Smooth muscle cell (in vitro differentiated cells): ENCODE data around the gene TMEM119. TPM values are rescaled to one million over a fixed set of nuclear protein-coding genes. Genes with fewer than 3 reads are reported as not detected.

Experiments
- DNase-seq: peaks from one replicate; lab custom pipeline; 2025; ENCODE audit not compliant: unreplicated experiment; lab: John Stamatoyannopoulos, UW
- H2AFZ ChIP-seq: fragments of 200-600 bp; sonication (generic); 2 replicates; pipeline ENCODE4 v1.6.0; 2016; ENCODE audit warnings: antibody characterized with exemption, low read depth, mild to moderate bottlenecking
- H3F3A ChIP-seq: fragments of 200-600 bp; sonication (generic); 2 replicates; pipeline ENCODE4 v1.6.0; 2017; ENCODE audit warnings: antibody characterized with exemption, low read depth
- H3K27ac ChIP-seq: fragments of 200-600 bp; sonication (generic); 2 replicates; pipeline ENCODE4 v1.5.1; 2016; ENCODE audit warnings: low read depth, mild to moderate bottlenecking
- H3K27me3 ChIP-seq: fragments of 200-600 bp; sonication (generic); 2 replicates; pipeline ENCODE4 v1.6.1; 2016; ENCODE audit warnings: low read depth, mild to moderate bottlenecking
- H3K36me3 ChIP-seq: fragments of 200-600 bp; sonication (generic); 2 replicates; pipeline ENCODE4 v1.5.1; 2016; ENCODE audit warnings: low read depth
- H3K4me1 ChIP-seq: fragments of 200-600 bp; sonication (generic); 2 replicates; pipeline ENCODE4 v1.5.1; 2016; ENCODE audit warnings: low read depth
- H3K4me2 ChIP-seq: fragments of 200-600 bp; sonication (generic); 2 replicates; pipeline ENCODE4 v1.6.0; 2016; ENCODE audit warnings: mild to moderate bottlenecking
- H3K4me3 ChIP-seq: fragments of 200-600 bp; sonication (generic); 2 replicates; pipeline ENCODE4 v1.5.1; 2016; ENCODE audit warnings: mild to moderate bottlenecking
- H3K79me2 ChIP-seq: fragments of 200-600 bp; sonication (generic); 2 replicates; pipeline ENCODE4 v1.6.0; 2016; ENCODE audit warnings: low read depth, mild to moderate bottlenecking
- H3K9ac ChIP-seq: fragments of 200-600 bp; sonication (generic); 2 replicates; pipeline ENCODE4 v1.6.0; 2016; ENCODE audit warnings: low read depth
- H3K9me3 ChIP-seq: fragments of 200-600 bp; sonication (generic); replicated peaks from 2 replicates; pipeline ENCODE4 v1.5.1; 2016; ENCODE audit warnings: low read depth
- H4K20me1 ChIP-seq: fragments of 200-600 bp; sonication (generic); 2 replicates; pipeline ENCODE4 v1.6.0; 2016; ENCODE audit warnings: low read depth
- CTCF ChIP-seq: fragments of 200-600 bp; sonication (generic); IDR thresholded peaks from 2 replicates; pipeline ENCODE4 v1.5.1; 2017; ENCODE audit warnings: borderline replicate concordance, mild to moderate bottlenecking, antibody characterized with exemption; ENCODE audit not compliant: insufficient read depth, poor library complexity, severe bottlenecking
- WGBS: methylation state at CpG from one replicate; pipeline ENCODE4 v1.1.7; 2016; ENCODE audit warnings: low lambda C conversion rate; 5-methylcytosine and 5-hydroxymethylcytosine counted together
- polyA plus RNA-seq: library from polyadenylated mRNA; unstranded; fragments of >200 nt; fragmentation: Nextera tagmentation; extraction: Ambion mirVana; gene quantifications from 2 replicates; pipeline ENCODE4 v1.2.1, GENCODE V29; 2016
- total RNA-seq: library from RNA; depleted of rRNA; stranded (reverse); fragments of >200 nt; gene quantifications from 2 replicates; pipeline ENCODE4 v1.2.3, GENCODE V29; 2014

TMEM119 gene
- total and polyA plus RNA-seq, 2 experiments from 2014 or later, result 40.9 to 103 TPM

DNA sequence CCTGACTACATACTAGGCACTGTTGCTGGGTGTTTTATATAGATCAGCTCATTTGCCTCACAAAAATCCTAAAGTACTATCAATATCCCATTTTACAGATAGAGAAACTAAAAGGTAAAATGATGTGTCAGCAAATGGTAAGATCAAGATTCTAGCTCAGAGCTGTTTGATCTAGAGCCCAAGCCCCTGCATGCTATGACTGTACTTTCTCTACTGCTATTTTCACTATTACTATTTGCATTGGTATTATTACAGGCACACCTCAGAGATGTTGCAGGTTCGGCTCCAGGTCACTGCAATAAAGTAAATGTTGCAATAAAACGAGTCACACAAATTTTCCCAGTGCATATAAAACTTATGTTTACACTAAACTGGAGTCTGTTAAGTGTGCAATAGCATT, 24.6 kb downstream of the TMEM119 start:
- H4K20me1 ChIP-seq, result no peaks in the 10 kb centered on the region
- H3K4me1 ChIP-seq, result no peaks in the 10 kb centered on the region
- no peak overlapping the region for H3K9ac ChIP-seq
- H3K79me2 ChIP-seq, result no peaks in the 10 kb centered on the region
- 62% methylated on average over 2 of the region's 2 CpGs for WGBS
- H3K4me3 ChIP-seq, result no peak overlapping the region
- no peak for DNase-seq
- H3K9me3 ChIP-seq, result no peaks in the 10 kb centered on the region
- H2AFZ ChIP-seq, result no peak overlapping the region
- no peak for TF ChIP-seq CTCF
- no peaks in the 10 kb centered on the region for H3K27me3 ChIP-seq
- peaks cover 4% of the 10 kb centered on the region for H3K36me3 ChIP-seq
- no peak overlapping the region for H3K4me2 ChIP-seq
- H3F3A ChIP-seq, result peaks cover 14% of the 10 kb centered on the region
- no peak overlapping the region for H3K27ac ChIP-seq

- 78% methylated on average over 8 of the region's 8 CpGs for WGBS
- Histone ChIP-seq H3F3A (peaks cover 19% of the 10 kb centered on the region), H3K27ac (no peak overlapping the region), H3K4me2 (no peak overlapping the region), H3K27me3 (no peaks in the 10 kb centered on the region), H3K36me3 (peaks cover 11% of the 10 kb centered on the region), H3K4me3 (no peak overlapping the region), H3K9ac (no peak overlapping the region), H3K9me3 (no peaks in the 10 kb centered on the region), H2AFZ (no peak overlapping the region), H4K20me1 (no peaks in the 10 kb centered on the region), H3K79me2 (no peaks in the 10 kb centered on the region), H3K4me1 (no peaks in the 10 kb centered on the region)
- DNase-seq, result no peak
- no peak for TF ChIP-seq CTCF
These were observed 25.6 kb downstream of the TMEM119 start for GRCh38 chr12:108572166-108572790.

- Histone ChIP-seq H3F3A (peaks cover 19% of the 10 kb centered on the region), H2AFZ (no peak overlapping the region), H3K4me3 (no peak overlapping the region), H3K27ac (no peak overlapping the region), H3K4me2 (no peak overlapping the region), H3K9ac (no peak overlapping the region), H3K27me3 (no peaks in the 10 kb centered on the region), H4K20me1 (no peaks in the 10 kb centered on the region), H3K36me3 (peaks cover 11% of the 10 kb centered on the region), H3K9me3 (no peaks in the 10 kb centered on the region), H3K79me2 (no peaks in the 10 kb centered on the region), H3K4me1 (no peaks in the 10 kb centered on the region)
- DNase-seq, result no peak
- 89% methylated on average over 8 of the region's 8 CpGs for WGBS
- TF ChIP-seq CTCF, result no peak
These were observed 26.2 kb downstream of the TMEM119 start for GRCh38 chr12:108571609-108572165.
